ENCODE measurements around the gene UBTD2. TPM values are rescaled to one million over a fixed set of nuclear protein-coding genes. Genes with fewer than 3 reads are reported as not detected.

The UBTD2 gene
- total and polyA plus RNA-seq, 11 donors = 5.0 to 13.3 (median 9.7) TPM

DNA sequence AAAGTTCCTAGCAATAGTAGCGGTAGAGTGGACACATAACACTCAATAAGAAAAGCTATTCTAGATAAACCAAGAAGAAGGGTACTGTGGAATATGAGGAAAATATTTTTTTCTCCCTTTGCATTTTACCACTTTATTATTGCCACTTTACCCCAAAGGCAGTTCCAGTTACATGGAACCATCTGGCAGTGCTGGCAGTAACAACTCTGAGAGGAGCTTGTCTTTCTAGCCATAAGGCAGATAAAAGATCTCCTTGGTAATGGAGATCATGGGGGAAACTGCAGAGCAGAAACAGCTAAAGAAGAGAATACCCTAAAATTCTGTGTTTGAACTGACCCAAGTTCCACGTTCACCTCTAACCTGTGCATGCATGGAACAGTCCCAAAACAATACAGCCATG is 38.5 kb downstream of the UBTD2 start:
- H3K27ac ChIP-seq = no peak overlapping the region
- H3K4me3 ChIP-seq = no peak overlapping the region
- 67 to 96% (median 88%) methylated on average over 2 of the region's 2 CpGs for WGBS, 4 donors
- peaks cover 0 to 4% (median 0%) of the 10 kb centered on the region in 9 donors for H3K36me3 ChIP-seq
- H3K4me1 ChIP-seq = peaks cover 0 to 12% (median 0%) of the 10 kb centered on the region in 12 donors
- H3K9me3 ChIP-seq = peaks cover 0 to 6% (median 0%) of the 10 kb centered on the region in 12 donors
- intact Hi-C loops (cut with DNase I) = no loop called here
- no peaks in the 10 kb centered on the region for H3K27me3 ChIP-seq
- DNase-seq (no peak), ATAC-seq (no peak)
- TF ChIP-seq, protein P1, sequence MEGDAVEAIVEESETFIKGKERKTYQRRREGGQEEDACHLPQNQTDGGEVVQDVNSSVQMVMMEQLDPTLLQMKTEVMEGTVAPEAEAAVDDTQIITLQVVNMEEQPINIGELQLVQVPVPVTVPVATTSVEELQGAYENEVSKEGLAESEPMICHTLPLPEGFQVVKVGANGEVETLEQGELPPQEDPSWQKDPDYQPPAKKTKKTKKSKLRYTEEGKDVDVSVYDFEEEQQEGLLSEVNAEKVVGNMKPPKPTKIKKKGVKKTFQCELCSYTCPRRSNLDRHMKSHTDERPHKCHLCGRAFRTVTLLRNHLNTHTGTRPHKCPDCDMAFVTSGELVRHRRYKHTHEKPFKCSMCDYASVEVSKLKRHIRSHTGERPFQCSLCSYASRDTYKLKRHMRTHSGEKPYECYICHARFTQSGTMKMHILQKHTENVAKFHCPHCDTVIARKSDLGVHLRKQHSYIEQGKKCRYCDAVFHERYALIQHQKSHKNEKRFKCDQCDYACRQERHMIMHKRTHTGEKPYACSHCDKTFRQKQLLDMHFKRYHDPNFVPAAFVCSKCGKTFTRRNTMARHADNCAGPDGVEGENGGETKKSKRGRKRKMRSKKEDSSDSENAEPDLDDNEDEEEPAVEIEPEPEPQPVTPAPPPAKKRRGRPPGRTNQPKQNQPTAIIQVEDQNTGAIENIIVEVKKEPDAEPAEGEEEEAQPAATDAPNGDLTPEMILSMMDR (IDR thresholded peaks at IDR 0.05) = no peak
- TF ChIP-seq POLR2A (IDR thresholded peaks at IDR 0.05) = no peak

- no peaks in the 10 kb centered on the region for H3K27me3 ChIP-seq
- ATAC-seq = no peak
- WGBS, 4 donors = 92 to 99% (median 96%) methylated on average over 3 of the region's 3 CpGs
- H3K27ac ChIP-seq = no peak overlapping the region
- peaks cover 0 to 12% (median 2%) of the 10 kb centered on the region in 12 donors for H3K4me1 ChIP-seq
- intact Hi-C loops (cut with DNase I) = no loop called here
- no peak for TF ChIP-seq POLR2A (IDR thresholded peaks at IDR 0.05)
- TF ChIP-seq, protein P1 (IDR thresholded peaks at IDR 0.05) = no peak
- peaks cover 0 to 2% (median 0%) of the 10 kb centered on the region in 9 donors for H3K36me3 ChIP-seq
- no peak overlapping the region for H3K4me3 ChIP-seq
- no peaks in the 10 kb centered on the region for H3K9me3 ChIP-seq
- DNase-seq = no peak
Measured at GRCh38 chr5:172243302-172243701, 40.3 kb downstream of the UBTD2 start.

- intact Hi-C loops (cut with DNase I) = no loop called here
- ATAC-seq (no peak), DNase-seq (no peak)
- Histone ChIP-seq H3K4me1 (peaks cover 0 to 35% (median 9%) of the 10 kb centered on the region in 12 donors), H3K4me3 (no peak overlapping the region), H3K36me3 (peaks cover 0 to 8% (median 7%) of the 10 kb centered on the region in 9 donors), H3K9me3 (no peaks in the 10 kb centered on the region), H3K27ac (no peak overlapping the region), H3K27me3 (no peaks in the 10 kb centered on the region)
- WGBS, 4 donors = 55 to 69% (median 66%) methylated on average over 1 of the region's 1 CpG
- TF ChIP-seq, protein P1 (IDR thresholded peaks at IDR 0.05) = no peak
Measured at GRCh38 chr5:172238334-172238733, 45.2 kb downstream of the UBTD2 start.

GRCh38 chr5:172235827-172236736 is 47.5 kb downstream of the UBTD2 start:
- H3K4me3 ChIP-seq = no peak overlapping the region
- H3K36me3 ChIP-seq = peaks cover 0 to 28% (median 22%) of the 10 kb centered on the region in 9 donors

More at GRCh38 chr5:172235827-172236736, 47.5 kb downstream of the UBTD2 start:
- intact Hi-C loops (cut with DNase I) = no loop called here
- H3K27me3 ChIP-seq = no peaks in the 10 kb centered on the region
- DNase-seq (no peak), ATAC-seq (no peak)
- H3K9me3 ChIP-seq = no peaks in the 10 kb centered on the region
- no peak for TF ChIP-seq POLR2A (IDR thresholded peaks at IDR 0.05)
- TF ChIP-seq, protein P1 (IDR thresholded peaks at IDR 0.05) = no peak
- 68 to 78% (median 74%) methylated on average over 3 of the region's 3 CpGs for WGBS, 4 donors
- no peak overlapping the region for H3K27ac ChIP-seq
- H3K4me1 ChIP-seq = peaks cover 0 to 35% (median 9%) of the 10 kb centered on the region in 12 donors

All from heart left ventricle (tissue), 16 donors.